Activated naive CD8-positive, alpha-beta T cell treated with anti-CD3 and anti-CD28 coated beads, Interleukin-2, amount 50 U/mL, for 16 hours (primary cell): ENCODE results near the gene IFI30.
"Not testable (repeated sequence)": the region's sequence is repeated elsewhere in the genome, so short reads cannot be mapped to it uniquely, and the experiment has no call there.

Experiments used
- DNase-seq: peaks from one replicate; pipeline ENCODE4 v3.0.0-alpha.2; 2020; ENCODE audit warnings: low read depth, low spot score

The IFI30 gene

DNA sequence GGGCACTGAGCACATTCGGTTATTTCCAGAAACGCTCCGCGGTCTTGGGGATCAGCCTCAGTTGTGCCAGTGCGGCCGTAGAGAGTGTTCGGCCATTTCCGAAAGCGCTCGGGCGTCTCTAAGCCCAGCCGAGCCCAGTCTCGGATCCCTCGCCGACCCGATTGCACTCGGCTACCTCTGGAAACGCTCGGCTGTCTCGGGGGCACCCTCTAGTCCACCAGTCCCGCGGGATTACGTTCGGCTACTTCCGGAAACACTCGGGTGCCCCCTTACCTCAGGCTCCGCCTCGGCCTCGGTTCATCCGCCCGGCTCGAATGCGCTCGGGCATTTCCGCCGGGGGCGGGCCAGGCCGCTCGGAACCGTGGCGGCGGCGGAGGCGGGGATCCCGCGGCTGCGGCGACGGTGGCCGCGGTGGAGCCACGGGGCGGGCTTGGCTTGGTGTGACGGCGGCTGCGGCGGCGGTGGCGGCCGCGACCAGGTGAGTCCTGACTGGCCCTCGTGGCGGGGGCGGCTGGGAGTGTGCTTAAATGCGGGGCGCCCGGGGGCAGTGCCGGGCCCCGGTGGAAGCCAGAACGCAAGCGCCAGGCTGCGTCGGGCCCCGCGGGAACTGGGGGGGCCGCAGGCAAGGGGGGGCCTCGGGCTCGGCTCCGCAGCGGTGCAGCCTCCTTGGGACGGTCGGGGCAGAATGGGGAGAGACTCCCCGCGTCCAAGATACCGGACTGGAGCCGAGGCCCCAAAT, 20.6 kb upstream of the IFI30 start, which contains the start of gene PIK3R2:
PIK3R2 (plus strand) TSS at position 347 of the 739 bp plus-strand sequence. CDS start 2,717 bp downstream, outside the sequence.
- DNase-seq: peak; percentile 99

DNA sequence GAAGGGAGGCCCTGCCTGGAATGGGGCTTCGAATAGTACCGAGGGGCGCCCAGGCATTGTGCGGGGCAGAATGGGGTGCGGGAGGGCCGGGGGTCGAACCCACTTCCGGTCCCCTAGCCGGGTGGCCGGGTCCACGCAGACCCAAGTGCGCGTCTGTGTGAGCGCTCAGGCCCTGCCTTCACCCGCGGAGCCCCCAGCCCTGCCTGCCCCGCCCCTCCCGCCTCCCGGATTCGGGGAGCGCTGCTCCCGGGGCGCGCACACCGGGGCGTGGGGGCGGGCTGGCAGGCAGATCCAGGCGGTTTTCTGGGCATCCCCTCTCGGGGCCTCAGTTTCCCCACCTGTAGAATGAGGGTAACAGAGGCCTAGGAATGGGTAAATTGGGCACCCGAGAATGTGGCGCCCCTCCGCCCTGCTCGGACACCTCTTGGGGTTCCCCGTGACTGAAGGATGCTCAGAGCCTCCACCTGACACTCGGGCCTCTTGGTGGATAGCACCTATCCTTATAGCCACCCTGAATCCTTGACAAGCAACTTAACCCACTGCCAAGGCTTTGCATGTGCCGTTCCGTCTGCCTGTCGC, 20.0 kb upstream of the IFI30 start:
- DNase-seq: no peak

DNA sequence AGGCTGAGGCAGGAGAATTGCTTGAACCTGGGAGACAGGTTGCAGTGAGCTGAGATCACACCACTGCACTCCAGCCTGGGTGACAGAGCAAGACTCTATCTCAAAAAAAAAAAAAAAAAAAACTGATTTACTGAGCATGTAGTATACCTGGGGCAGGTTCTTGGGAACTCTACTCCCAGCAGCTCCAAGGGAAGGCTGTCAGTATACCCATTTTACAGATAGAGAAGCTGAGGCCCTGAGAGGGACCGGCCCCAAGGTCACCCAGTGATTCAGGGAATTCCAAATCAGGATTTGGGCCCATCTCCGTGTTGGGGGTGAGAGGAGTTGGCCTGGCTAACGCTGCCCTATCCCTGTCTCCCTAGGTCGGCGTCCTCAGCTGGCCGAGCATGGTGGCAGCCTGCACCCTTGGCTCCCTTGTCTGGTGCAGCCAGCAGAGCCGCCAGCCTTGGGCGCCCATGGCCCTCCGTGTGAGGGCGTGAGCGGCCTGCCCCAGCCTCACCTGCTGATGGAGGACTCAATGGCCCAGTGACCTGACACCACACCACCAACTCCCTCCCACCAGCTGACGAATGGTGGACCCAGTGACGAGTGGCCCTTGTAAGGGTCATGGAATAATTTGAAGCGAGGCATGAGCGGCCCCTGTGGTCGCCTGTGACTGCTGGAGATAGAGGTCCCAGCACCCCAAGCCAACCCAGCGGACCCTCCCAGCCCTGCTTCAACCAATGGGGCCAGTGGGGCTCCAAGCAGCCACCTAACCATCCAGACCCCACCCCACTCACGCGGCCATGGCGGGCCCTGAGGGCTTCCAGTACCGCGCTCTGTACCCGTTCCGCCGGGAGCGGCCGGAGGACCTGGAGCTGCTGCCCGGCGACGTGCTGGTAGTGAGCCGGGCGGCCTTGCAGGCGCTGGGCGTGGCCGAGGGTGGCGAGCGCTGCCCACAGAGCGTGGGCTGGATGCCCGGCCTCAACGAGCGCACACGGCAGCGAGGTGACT, 18.2 kb upstream of the IFI30 start:
- DNase-seq: no peak

DNA sequence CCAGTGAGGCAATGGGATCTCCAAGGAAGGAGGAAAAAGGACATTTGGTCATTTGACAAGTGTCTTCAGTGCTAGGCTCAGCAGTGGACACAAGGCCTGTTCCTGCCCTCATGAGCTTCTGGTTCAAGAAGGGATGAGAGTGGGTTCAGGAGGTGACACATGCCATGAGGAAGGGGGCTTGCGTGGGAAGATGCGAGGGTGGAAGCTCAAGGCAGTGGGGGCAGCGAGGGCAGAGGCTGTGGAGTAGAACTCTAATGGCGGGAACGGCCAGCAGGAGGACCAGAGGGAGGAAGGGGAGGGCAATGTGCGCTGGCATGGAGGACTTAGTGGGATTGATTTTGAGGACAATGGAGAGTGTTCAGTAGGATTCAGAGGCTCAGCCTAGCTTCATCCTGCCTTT, 17.3 kb upstream of the IFI30 start:
- no peak for DNase-seq

DNA sequence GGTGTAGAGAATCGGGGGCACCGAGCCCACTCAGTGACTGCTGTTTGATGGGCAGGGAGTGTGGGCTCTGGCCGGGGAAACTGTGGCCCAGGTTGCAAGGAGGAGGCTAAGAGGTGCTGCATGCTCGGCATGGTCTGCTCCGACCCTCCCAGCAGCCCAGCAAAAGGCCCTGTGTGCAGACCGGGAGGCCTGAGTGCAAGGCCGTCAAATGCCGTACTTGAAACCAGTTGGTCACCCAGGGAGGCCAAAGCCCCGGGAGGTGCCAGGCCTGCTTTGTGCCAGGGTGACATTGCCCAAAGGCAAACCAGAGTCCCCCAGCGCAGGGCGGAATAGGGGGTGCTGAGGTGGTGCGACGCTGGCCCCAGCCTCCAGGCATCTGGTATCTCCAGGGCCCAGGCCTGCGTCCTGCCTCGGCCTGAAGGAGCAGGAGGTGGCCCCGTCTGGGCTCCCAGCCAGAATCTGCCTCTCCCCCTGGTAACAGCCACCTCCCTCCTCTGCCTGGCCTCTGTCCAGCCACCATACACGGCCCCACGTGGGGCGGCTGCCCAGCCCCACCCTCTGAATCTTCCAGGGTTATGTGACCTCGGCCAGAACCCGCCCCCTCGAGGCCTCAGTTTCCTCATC, 16.7 kb upstream of the IFI30 start:
- no peak for DNase-seq

DNA sequence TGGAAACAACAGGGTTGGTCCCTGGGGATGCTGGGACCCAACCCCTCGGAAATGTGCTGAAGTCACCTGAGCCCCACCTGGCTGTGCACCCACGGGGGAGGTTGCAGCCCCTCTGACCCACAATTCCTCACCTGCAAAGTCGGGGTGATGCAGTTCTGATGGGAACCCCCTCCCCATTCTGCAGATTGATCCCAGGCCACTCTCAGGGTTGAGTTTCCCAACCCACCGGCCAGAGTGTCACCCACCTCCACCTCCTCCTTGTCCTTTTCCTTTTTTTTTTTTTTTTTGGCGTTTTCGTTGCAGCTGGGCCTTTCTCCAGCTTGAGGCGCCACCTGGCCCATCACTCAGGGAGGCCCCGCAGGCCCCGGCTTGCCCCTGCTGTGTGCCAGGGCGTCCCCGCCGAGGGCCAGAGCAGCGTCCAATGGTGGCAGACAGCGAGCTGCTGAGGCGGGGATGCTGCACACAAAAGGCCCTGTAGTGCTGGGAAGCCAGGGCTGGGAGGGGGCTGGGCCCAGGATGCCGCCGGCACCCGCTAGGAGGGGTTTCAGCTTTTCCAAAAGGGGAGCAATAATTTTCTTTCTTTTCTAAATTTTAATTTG, 16.0 kb upstream of the IFI30 start:
- no peak for DNase-seq

DNA sequence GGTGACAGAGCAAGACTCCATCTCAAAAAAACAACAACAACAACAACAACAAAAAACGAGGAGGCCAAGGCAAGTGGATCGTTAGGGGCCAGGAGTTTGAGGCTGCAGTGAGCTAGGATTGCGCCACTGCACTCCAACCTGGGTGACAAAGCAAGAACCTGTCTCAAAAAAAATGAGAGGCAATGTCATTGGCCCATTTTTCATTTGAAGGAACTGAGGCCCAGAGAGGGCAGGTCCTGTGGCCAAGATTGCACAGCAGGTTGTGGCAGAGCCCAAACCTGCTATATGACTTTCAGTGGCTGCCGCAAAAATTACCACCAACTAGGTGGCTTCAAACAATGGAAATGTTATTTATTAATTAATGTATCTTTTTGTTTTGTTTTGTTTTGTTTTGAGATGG, 15.1 kb upstream of the IFI30 start:
- DNase-seq: no peak

DNA sequence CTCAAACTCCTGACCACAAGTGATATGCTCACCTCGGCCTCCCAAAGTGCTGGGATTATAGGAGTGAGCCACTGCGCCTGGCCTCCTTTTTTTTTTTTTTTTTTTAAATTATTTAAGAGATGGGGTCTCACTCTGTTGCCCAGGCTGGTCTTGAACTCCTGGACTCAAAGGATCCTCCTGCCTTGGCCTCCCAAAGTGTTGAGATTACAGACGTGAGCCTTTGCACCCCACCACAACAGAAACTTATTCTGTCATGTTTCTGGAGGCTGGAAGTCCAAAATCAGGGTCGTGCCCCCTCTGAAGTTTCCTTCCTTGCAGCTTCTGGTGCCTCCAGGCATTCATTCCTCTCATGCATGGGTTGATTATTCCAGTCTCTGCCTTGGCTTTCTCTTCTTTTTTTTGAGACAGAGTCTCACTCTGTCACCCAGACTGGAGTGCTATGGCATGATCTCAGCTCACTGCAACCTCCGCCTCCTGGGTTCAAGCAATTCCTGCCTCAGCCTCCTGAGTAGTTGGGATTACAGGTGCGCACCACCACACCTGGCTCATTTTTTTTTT, 14.5 kb upstream of the IFI30 start:
- DNase-seq: not testable (repeated sequence)

DNA sequence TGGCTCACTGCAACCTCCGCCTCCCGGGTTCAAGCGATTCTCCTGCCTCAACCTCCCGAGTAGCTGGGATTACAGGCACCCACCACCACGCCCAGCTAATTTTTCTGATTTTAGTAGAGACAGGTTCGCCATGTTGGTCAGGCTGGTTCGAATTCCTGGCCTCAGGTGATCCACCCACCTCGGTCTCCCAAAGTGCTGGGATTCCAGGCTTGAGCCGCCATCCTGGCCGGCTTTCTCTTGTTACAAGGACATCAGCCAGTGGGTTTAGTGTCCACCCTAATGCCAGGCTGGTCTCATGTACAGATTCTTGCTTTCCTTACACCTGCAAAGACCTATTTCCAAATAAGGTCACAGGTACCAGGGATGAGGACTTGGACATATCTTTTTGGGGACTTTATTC, 13.8 kb upstream of the IFI30 start:
- no peak for DNase-seq

DNA sequence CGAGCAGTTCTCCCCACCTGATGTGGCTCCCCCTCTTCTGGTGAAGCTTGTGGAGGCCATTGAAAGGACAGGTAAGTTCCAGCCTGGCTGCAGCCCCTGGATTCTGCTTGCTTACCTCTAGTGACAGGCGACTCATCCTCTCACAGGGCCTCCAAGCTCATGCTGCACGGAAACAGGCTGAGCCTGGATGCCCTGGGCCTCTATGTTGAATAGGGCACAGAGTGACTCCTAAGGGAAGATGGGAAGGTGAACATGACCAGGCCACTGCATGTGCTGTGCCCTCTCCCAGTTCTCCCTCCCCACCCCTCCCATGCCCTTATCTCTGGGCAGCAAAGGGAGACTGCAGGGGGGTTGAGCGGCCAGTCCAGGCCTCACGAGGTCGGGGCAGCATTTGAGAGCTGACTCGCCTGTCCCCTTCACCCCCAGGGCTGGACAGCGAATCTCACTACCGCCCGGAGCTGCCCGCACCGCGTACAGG, 13.1 kb upstream of the IFI30 start:
- no peak for DNase-seq

DNA sequence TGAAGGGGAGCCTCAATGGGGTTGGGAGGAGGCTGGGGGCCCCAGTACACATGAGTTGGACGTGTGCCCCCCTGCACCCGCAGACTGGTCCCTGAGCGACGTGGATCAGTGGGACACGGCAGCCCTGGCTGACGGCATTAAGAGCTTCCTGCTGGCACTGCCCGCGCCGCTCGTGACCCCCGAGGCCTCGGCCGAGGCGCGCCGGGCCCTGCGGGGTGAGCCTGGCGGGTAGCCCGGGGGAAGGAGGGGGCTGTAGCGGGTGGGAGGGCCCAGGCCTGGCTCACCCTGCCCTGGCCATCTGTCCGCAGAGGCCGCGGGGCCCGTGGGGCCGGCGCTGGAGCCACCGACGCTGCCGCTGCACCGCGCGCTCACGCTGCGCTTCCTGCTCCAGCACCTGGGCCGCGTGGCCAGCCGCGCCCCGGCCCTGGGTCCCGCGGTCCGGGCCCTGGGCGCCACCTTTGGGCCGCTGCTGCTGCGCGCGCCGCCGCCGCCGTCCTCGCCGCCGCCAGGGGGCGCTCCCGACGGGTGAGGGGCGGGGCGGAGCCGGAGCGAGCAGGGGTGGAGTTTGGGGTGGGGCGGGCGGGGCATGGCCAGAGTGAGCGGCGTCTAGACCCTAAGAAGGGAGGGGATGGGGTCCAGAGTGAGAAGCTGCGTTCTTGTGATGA, 12.5 kb upstream of the IFI30 start:
- peak; percentile 52 for DNase-seq

DNA sequence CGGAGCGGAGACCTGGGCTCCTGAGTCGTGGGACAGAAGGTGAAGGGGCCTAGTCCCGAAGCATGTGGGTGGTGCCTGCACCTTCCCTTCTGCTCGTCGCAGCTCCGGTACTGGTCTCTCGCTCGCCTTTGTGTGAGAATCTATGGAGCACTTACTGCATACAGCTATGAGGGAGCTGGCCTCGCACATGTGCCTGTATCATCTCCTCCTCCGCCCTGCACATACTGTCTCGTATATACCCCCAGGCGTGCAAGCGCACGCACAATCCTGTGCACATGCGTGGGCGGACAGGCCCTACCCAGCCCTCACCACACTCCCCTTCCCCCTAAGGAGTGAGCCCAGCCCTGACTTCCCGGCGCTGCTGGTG, 12.0 kb upstream of the IFI30 start:
- no peak for DNase-seq

DNA sequence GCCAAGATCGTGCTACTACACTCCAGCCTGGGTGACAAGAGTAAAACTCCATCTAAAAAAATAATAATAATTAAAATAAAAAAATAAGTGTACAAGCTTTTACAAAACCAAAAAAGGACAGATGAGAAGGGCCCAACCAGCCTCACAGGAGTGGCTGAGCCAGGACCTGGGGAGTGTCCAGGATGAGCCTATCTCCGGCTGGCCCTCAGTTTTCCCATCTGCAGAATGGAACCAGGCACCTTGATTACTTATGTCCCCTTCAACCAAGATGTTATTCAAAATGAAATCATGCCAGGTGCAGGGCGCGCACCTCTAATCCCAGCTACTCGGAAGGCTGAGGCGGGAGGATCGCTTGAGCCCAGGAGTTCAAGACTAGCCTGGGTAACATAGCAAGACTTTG, 9.5 kb upstream of the IFI30 start:
- no peak for DNase-seq

DNA sequence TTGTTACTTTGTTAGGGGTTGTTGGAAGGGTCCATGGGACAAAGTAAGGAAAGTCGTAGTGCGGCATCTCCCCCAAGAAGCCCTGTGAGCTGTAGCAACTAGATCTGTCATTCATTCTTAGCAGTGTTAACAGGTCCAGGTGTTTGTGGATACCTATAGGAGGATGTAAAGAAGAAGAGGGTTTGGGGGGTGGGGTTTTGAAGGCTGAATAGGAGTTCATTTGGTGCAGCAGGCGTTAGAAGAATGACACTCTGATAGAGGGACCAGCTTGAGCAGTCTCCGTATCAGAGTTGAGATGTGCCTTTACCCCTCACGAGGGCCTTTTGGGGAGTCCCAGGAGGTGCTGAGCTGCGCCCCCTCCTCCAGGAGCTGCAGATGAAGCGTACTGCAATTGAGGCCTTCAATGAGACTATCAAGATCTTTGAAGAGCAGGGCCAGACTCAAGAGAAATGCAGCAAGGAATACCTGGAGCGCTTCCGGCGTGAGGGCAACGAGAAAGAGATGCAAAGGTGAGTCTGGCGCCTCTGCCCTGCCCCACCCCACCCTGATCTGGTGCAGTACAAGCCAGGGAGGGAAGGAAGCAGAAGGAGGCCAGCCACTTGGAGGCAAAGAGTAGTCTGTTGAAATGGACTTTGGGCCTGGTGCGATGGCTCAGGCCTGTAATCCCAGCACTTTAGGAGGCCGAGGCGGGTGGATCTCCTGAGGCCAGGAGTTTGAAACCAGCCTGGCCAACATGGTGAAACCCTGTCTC, 7.6 kb upstream of the IFI30 start:
- no peak for DNase-seq

DNA sequence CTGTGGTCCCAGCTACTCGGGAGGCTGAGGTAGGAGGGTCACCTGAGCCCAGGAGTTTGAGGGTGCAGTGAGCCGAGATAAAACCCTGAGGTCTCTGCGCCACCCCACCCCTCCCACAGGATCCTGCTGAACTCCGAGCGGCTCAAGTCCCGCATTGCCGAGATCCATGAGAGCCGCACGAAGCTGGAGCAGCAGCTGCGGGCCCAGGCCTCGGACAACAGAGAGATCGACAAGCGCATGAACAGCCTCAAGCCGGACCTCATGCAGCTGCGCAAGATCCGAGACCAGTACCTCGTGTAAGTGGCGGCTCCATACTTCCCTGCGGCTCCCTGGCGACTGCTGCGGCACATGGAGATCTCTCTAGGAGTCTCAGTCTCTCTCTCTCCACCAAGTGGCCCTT, 6.6 kb upstream of the IFI30 start:
- DNase-seq: no peak

DNA sequence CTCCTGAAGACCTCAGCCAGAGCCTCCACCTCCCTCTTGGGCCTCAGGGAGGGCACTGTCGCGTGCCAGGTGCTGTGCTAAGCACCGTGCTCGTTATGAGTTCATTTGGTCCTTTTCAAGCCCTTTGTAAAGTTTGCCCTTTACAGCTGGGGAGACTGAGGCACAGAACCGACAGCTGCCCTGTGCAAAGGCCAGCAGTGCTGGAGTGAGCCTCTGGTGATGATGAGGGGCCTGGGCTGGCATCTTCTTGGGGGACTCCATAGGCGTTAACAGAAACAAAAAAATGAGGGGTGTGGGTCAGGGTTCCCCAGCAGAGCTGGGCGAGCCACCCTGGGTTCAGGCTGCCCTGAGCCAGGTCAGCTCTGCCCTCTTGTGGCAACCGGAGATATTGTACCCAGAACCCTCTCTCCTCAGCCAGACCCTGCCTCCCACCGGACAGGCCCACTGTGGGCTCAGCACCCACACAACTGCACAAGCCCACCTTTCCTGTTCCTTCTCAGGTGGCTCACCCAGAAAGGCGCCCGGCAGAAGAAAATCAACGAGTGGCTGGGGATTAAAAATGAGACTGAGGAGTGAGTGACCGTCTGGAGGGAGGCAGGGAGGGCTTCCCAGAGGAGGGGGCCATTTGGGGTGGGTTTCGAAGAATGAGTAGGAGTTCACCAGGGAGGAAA, 5.5 kb upstream of the IFI30 start:
- DNase-seq: peak; percentile 28

DNA sequence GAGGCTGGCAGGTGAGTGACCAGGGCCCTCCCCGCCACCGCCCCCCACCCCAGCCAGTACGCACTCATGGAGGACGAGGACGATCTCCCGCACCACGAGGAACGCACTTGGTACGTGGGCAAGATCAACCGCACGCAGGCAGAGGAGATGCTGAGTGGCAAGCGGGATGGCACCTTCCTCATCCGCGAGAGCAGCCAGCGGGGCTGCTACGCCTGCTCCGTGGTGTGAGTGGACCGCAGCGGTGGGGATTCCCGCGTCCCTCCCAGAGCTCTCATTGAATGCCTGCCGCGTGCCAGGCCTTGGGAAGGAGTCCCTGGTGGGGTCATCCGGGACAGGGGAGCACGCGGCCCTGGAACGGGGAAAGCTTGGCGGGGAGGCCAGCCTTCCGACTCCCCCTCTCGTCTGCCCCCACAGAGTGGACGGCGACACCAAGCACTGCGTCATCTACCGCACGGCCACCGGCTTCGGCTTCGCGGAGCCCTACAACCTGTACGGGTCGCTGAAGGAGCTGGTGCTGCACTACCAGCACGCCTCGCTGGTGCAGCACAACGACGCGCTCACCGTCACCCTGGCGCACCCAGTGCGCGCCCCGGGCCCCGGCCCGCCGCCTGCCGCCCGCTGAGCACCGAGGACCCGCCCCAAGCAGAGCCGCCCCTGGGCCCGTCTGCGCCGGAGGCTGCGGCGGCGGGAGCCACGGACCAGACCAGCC, 4.8 kb upstream of the IFI30 start:
- DNase-seq: no peak

DNA sequence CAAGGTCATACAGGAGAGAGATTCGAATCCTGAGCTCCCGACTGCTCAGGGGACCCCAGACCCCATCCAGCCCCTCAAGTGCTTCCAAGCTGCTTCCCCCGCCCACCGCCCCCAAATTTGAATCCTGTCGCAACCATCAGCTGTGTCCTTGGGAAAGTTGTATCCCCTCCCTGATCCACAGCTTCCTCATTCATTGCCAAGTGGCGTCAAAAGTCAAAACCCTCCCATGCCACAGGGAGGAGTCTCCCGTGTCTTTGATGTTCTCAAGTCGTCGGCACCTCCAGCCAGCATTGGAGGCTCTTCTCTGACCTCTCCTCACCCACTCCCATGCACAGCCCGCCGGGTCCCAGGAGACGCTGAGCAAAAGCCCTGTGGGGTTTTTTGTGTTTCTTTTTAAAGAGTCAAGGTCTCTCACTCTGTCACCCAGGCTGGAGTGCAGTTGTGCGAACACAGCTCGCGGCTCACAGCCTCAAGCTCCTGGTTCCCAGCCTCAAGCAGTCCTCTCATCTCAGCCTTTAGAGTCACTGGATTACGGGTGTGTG, 2.8 kb upstream of the IFI30 start:
- no peak for DNase-seq
